H1 (cell line): ENCODE results near the gene PELI2. TPM values are rescaled to one million over a fixed set of nuclear protein-coding genes. Genes with fewer than 3 reads are reported as not detected.

Experiments used
- CTCF ChIA-PET: fragments of 300-600 bp; sonication (Branson Sonifier 250); formaldehyde crosslinking; loops from one replicate; lab custom pipeline; 2021; ENCODE audit not compliant: partially characterized antibody; lab: Charles Lee
- POLR2A ChIA-PET: fragments of 300-600 bp; sonication (Branson Sonifier 250); formaldehyde crosslinking; loops from one replicate; lab custom pipeline; 2021; ENCODE audit warnings: inconsistent platforms; ENCODE audit not compliant: partially characterized antibody; lab: Charles Lee
- DNase-seq, 2 experiments: peaks; one replicate each; pipeline versions ENCODE4 v3.0.0 to v3.0.0-alpha.2; 2010 to 2022; ENCODE audit warnings: low spot score in 2 of 2, low read depth in 1 of 2, mixed read lengths in 1 of 2
- FAIRE-seq: peaks from 2 replicates; lab custom pipeline; 2011; peaks lifted over from hg19 to GRCh38; lab: Jason Lieb, UNC
- H2AFZ ChIP-seq: 2 replicates; pipeline ENCODE4 v1.8.1; 2012; ENCODE audit warnings: low read length, inconsistent platforms
- H2AK5ac ChIP-seq: 2 replicates; pipeline ENCODE4 v1.6.1; 2013; ENCODE audit warnings: low read depth, low read length
- H2BK120ac ChIP-seq: replicated peaks from 2 replicates; pipeline ENCODE3; 2013; ENCODE audit warnings: low read depth, low read length, inconsistent platforms
- H2BK12ac ChIP-seq: 2 replicates; pipeline ENCODE4 v1.6.1; 2013; ENCODE audit warnings: low read depth, low read length
- H2BK15ac ChIP-seq: 2 replicates; pipeline ENCODE4 v1.6.1; 2013; ENCODE audit warnings: low read length
- H2BK20ac ChIP-seq: 2 replicates; pipeline ENCODE4 v1.6.1; 2013; ENCODE audit warnings: low read length
- H2BK5ac ChIP-seq: 2 replicates; pipeline ENCODE4 v1.6.1; 2013; ENCODE audit warnings: low read depth, low read length
- H3K14ac ChIP-seq: 2 replicates; pipeline ENCODE4 v1.6.1; 2013; ENCODE audit warnings: inconsistent platforms; ENCODE audit not compliant: insufficient read length
- H3K18ac ChIP-seq: 2 replicates; pipeline ENCODE4 v1.6.1; 2013; ENCODE audit warnings: low read length; ENCODE audit errors: extremely low read depth
- H3K23ac ChIP-seq: 2 replicates; pipeline ENCODE4 v1.6.1; 2013; ENCODE audit warnings: inconsistent platforms; ENCODE audit not compliant: insufficient read length
- H3K23me2 ChIP-seq: 2 replicates; pipeline ENCODE4 v1.6.1; 2013; ENCODE audit warnings: low read depth, low read length
- H3K27ac ChIP-seq: 2 replicates; pipeline ENCODE4 v1.6.1; 2011; ENCODE audit warnings: low read depth, low read length, inconsistent platforms
- H3K27me3 ChIP-seq, 4 experiments: replicated peaks in 1 of 4; 1 replicate in 1 of 4; 2 replicates in 3 of 4; pipeline versions ENCODE4 v1.6.1 to v1.8.1; 2011 to 2013; ENCODE audit warnings: low read length in 3 of 4, mild to moderate bottlenecking in 3 of 4, inconsistent platforms in 2 of 4, mixed read lengths in 2 of 4, moderate library complexity in 1 of 4; ENCODE audit not compliant: control insufficient read depth in 3 of 4, insufficient read depth in 3 of 4; ENCODE audit errors: extremely low read depth in 1 of 4
- H3K36me3 ChIP-seq, 4 experiments: 2 replicates each; pipeline versions ENCODE4 v1.6.1 to v1.8.1; 2011 to 2013; ENCODE audit warnings: mild to moderate bottlenecking in 4 of 4, low read length in 3 of 4, moderate library complexity in 2 of 4, control low read depth in 1 of 4, inconsistent platforms in 1 of 4; ENCODE audit not compliant: insufficient read depth in 4 of 4, control insufficient read depth in 2 of 4
- H3K4ac ChIP-seq: replicated peaks from 2 replicates; pipeline ENCODE3; 2013; ENCODE audit warnings: low read length, low read depth, mixed read lengths, inconsistent platforms; ENCODE audit not compliant: insufficient read length
- H3K4me1 ChIP-seq, 4 experiments: replicated peaks in 1 of 4; 1 replicate in 1 of 4; 2 replicates in 3 of 4; pipeline versions ENCODE4 v1.6.1 to v1.8.1; 2011 to 2013; ENCODE audit warnings: low read length in 3 of 4, inconsistent platforms in 2 of 4, mixed read lengths in 1 of 4; ENCODE audit not compliant: insufficient read depth in 4 of 4, control insufficient read depth in 3 of 4
- H3K4me2 ChIP-seq, 2 experiments: 2 replicates each; pipeline versions ENCODE4 v1.6.1 to v1.8.1; 2011 to 2013; ENCODE audit warnings: low read depth in 2 of 2, low read length in 2 of 2, control low read depth in 1 of 2, inconsistent platforms in 1 of 2, mild to moderate bottlenecking in 1 of 2; ENCODE audit not compliant: insufficient read depth in 1 of 2
- H3K4me3 ChIP-seq, 4 experiments: fragments of 200-600, 300-600 bp in 1 of 4; sonication (generic), shearing (Covaris generic), sonication (Bioruptor Twin) in 1 of 4; 2 replicates each; pipeline versions ENCODE4 v1.5.1 to v1.8.1; 2011 to 2016; ENCODE audit warnings: low read length in 4 of 4, low read depth in 3 of 4, control low read depth in 2 of 4, inconsistent platforms in 2 of 4, mild to moderate bottlenecking in 2 of 4, mixed read lengths in 1 of 4, moderate library complexity in 1 of 4; ENCODE audit not compliant: insufficient read depth in 2 of 4; ENCODE audit errors: extremely low read depth in 1 of 4
- H3K56ac ChIP-seq: replicated peaks from 2 replicates; pipeline ENCODE3; 2013; ENCODE audit warnings: low read depth, mild to moderate bottlenecking, mixed read lengths, low read length, inconsistent platforms; ENCODE audit not compliant: insufficient read length
- H3K79me1 ChIP-seq: 2 replicates; pipeline ENCODE4 v1.6.1; 2013; ENCODE audit warnings: low read depth, low read length, control low read depth
- H3K79me2 ChIP-seq, 2 experiments: 2 replicates each; pipeline versions ENCODE4 v1.6.1 to v1.8.1; 2012 to 2013; ENCODE audit warnings: low read length in 2 of 2, mild to moderate bottlenecking in 2 of 2, inconsistent platforms in 1 of 2; ENCODE audit not compliant: insufficient read depth in 2 of 2, control insufficient read depth in 1 of 2
- H3K9ac ChIP-seq, 4 experiments: replicated peaks in 1 of 4; 1 replicate in 1 of 4; 2 replicates in 3 of 4; pipeline versions ENCODE4 v1.6.1 to v1.8.1; 2011 to 2013; ENCODE audit warnings: low read depth in 3 of 4, low read length in 3 of 4, control low read depth in 2 of 4, mild to moderate bottlenecking in 2 of 4, moderate library complexity in 2 of 4, inconsistent platforms in 1 of 4; ENCODE audit errors: extremely low read depth in 1 of 4
- H3K9me3 ChIP-seq, 2 experiments: 2 replicates each; pipeline versions ENCODE4 v1.6.1 to v1.8.1; 2012 to 2013; ENCODE audit warnings: mild to moderate bottlenecking in 2 of 2, moderate library complexity in 2 of 2, control low read depth in 1 of 2, inconsistent platforms in 1 of 2, low read depth in 1 of 2, low read length in 1 of 2, mixed read lengths in 1 of 2; ENCODE audit not compliant: insufficient read depth in 2 of 2
- H4K20me1 ChIP-seq, 2 experiments: replicated peaks in 1 of 2; 2 replicates each; pipeline versions ENCODE3 to v1.8.1; 2011 to 2013; ENCODE audit warnings: inconsistent platforms in 2 of 2, low read length in 2 of 2, mild to moderate bottlenecking in 1 of 2; ENCODE audit not compliant: insufficient read depth in 2 of 2, control insufficient read depth in 1 of 2
- H4K5ac ChIP-seq: 2 replicates; pipeline ENCODE4 v1.6.1; 2013; ENCODE audit warnings: low read length, low read depth, mixed read lengths, inconsistent platforms; ENCODE audit not compliant: insufficient read length
- H4K8ac ChIP-seq: 2 replicates; pipeline ENCODE4 v1.8.0; 2013; ENCODE audit warnings: mild to moderate bottlenecking, moderate library complexity, low read length, inconsistent platforms; ENCODE audit not compliant: insufficient read depth; ENCODE audit errors: extremely low read depth
- H4K91ac ChIP-seq: replicated peaks from 2 replicates; pipeline ENCODE3; 2013; ENCODE audit warnings: low read length, mixed read lengths, inconsistent platforms; ENCODE audit not compliant: insufficient read length
- ATF3 ChIP-seq: IDR thresholded peaks from 2 replicates; pipeline ENCODE4 v1.6.1; 2011; ENCODE audit warnings: low read depth, mild to moderate bottlenecking, low read length; ENCODE audit not compliant: insufficient read depth
- BCL11A ChIP-seq, 2 experiments: IDR thresholded peaks; one replicate each; pipeline ENCODE4 v1.6.1; 2011; ENCODE audit warnings: low read depth in 2 of 2, low read length in 2 of 2, mild to moderate bottlenecking in 2 of 2
- GABPA ChIP-seq: IDR thresholded peaks from 2 replicates; pipeline ENCODE4 v1.6.1; 2011; ENCODE audit warnings: mild to moderate bottlenecking, low read length, moderate library complexity, borderline replicate concordance; ENCODE audit not compliant: insufficient read depth
- HDAC2 ChIP-seq, 2 experiments: fragments of 300-600 bp in 1 of 2; sonication (generic) in 1 of 2; IDR thresholded peaks; 2 replicates each; pipeline ENCODE4 v1.6.1; 2011 to 2012; ENCODE audit warnings: low read depth in 2 of 2, low read length in 2 of 2, mild to moderate bottlenecking in 2 of 2, moderate library complexity in 2 of 2, borderline replicate concordance in 1 of 2, inconsistent platforms in 1 of 2
- HDAC6 ChIP-seq: IDR thresholded peaks from one replicate; pipeline ENCODE4 v1.7.1; 2012; ENCODE audit warnings: low read depth, mild to moderate bottlenecking, inconsistent platforms, low read length, moderate library complexity
- JUND ChIP-seq: IDR thresholded peaks from 2 replicates; pipeline ENCODE4 v1.6.1; 2011; ENCODE audit warnings: mild to moderate bottlenecking, improper control_type of control experiment, low read length
- KDM5A ChIP-seq: fragments of 200-600 bp; IDR thresholded peaks from 2 replicates; pipeline ENCODE4 v1.7.1; 2012; ENCODE audit warnings: mild to moderate bottlenecking, low read length, inconsistent platforms, mixed read lengths
- SIN3A ChIP-seq, 2 experiments: IDR thresholded peaks in 1 of 2; conservative IDR thresholded peaks in 1 of 2; 2 replicates each; pipeline ENCODE4 v1.6.1; 2011 to 2012; ENCODE audit warnings: low read length in 2 of 2, improper control_type of control experiment in 1 of 2, low read depth in 1 of 2, mild to moderate bottlenecking in 1 of 2
- SIRT6 ChIP-seq: IDR thresholded peaks from one replicate; pipeline ENCODE4 v1.7.1; 2012; ENCODE audit warnings: low read length, inconsistent platforms
- SIX5 ChIP-seq: IDR thresholded peaks from 2 replicates; pipeline ENCODE4 v1.6.1; 2011; ENCODE audit warnings: mild to moderate bottlenecking, low read depth, low read length
- SP2 ChIP-seq: IDR thresholded peaks from 2 replicates; pipeline ENCODE4 v1.6.1; 2012; ENCODE audit warnings: mild to moderate bottlenecking, low read length, inconsistent platforms
- SP4 ChIP-seq: IDR thresholded peaks from 2 replicates; pipeline ENCODE4 v1.6.1; 2012; ENCODE audit warnings: low read length, inconsistent platforms
- TAF1 ChIP-seq: IDR thresholded peaks from 2 replicates; pipeline ENCODE4 v1.6.1; 2011; ENCODE audit warnings: mild to moderate bottlenecking, low read depth, low read length
- TBP ChIP-seq: IDR thresholded peaks from 2 replicates; pipeline ENCODE4 v1.6.1; 2011; ENCODE audit warnings: low read depth, low read length, improper control_type of control experiment
- WGBS, 2 experiments: shearing (Covaris generic) in 1 of 2; methylation state at CpG; one replicate each; pipeline versions ENCODE4 v1.1.6 to v1.1.7; 2013 to 2015; ENCODE audit warnings: low lambda C conversion rate in 2 of 2, mixed read lengths in 2 of 2, inconsistent platforms in 1 of 2, low coverage in 1 of 2, missing lambda C conversion rate in 1 of 2; ENCODE audit not compliant: insufficient replicate concordance in 2 of 2, insufficient coverage in 1 of 2, insufficient read length in 1 of 2; ENCODE audit errors: extremely low coverage in 1 of 2, missing lambda C conversion rate in 1 of 2; 5-methylcytosine and 5-hydroxymethylcytosine counted together
- polyA plus RNA-seq, 7 experiments: library from polyadenylated mRNA; depleted of rRNA in 3 of 7; stranded (reverse) in 5 of 7; unstranded in 2 of 7; fragments of >200 nt in 5 of 7; fragments of 200-250 nt in 2 of 7; gene quantifications; 1 replicate in 5 of 7; 2 replicates in 1 of 7; 4 replicates in 1 of 7; pipeline versions ENCODE4 v1.2.1 to v1.2.3, GENCODE V29; 2011 to 2013; ENCODE audit warnings: missing spikeins in 2 of 7, mixed read lengths in 2 of 7
- total RNA-seq: library from RNA; stranded (reverse); fragmentation: NEBNext Ultra II Directional; extraction: Animal tissue kit (Norgen Biotek cat#: 25700); gene quantifications from 2 replicates; pipeline ENCODE4 v1.2.1, GENCODE V29; 2021

PELI2 gene
- total and polyA plus RNA-seq, 2 of the 8 experiments (the other 6 are each of a cell fraction or from before 2014, with no cell fraction given): 14.6 to 25.7 TPM

GRCh38 chr14:56182410-56182809, 64.2 kb downstream of the PELI2 start:
- Histone ChIP-seq H4K91ac (no peak overlapping the region), H2AK5ac (no peak overlapping the region), H4K5ac (no peak overlapping the region), H2BK120ac (no peak overlapping the region), H4K20me1 (no peaks in the 10 kb centered on the region), H3K56ac (no peak overlapping the region), H3K14ac (no peak overlapping the region), H2BK5ac (no peak overlapping the region), H3K36me3 (no peaks in the 10 kb centered on the region), H3K79me2 (no peaks in the 10 kb centered on the region), H2BK12ac (no peak overlapping the region), H3K9me3 (no peaks in the 10 kb centered on the region), H3K4me2 (no peak overlapping the region), H4K8ac (no peak overlapping the region), H2BK15ac (no peak overlapping the region), H3K18ac (no peak overlapping the region), H3K27me3 (no peaks in the 10 kb centered on the region), H3K4me1 (peaks cover 0 to 3% (median 0%) of the 10 kb centered on the region in 4 experiments; a peak in 2 of 7 replicates), H3K23me2 (no peaks in the 10 kb centered on the region), H3K4me3 (no peak overlapping the region), H3K79me1 (no peaks in the 10 kb centered on the region), H3K9ac (no peak overlapping the region), H3K27ac (no peak overlapping the region), H2AFZ (no peak overlapping the region), H2BK20ac (no peak overlapping the region), H3K4ac (no peak overlapping the region), H3K23ac (no peak overlapping the region)
- TF ChIP-seq KDM5A (no peak), HDAC2 (IDR thresholded peaks at IDR 0.05; ENCODE audit: borderline replicate concordance in 1 of 2, low read depth in 2 of 2, low read length in 2 of 2) (no peak), SIN3A (conservative IDR thresholded peaks at IDR 0.05 in 1 of 2, IDR thresholded peaks at IDR 0.05 in 1 of 2; ENCODE audit: low read depth in 1 of 2, low read length in 2 of 2) (no peak), TBP (no peak), HDAC6 (no peak), GABPA (no peak), SIX5 (no peak), TAF1 (no peak), BCL11A (IDR thresholded peaks at IDR 0.05; ENCODE audit: low read depth in 2 of 2, low read length in 2 of 2) (no peak), SIRT6 (no peak), JUND (no peak), SP4 (no peak), SP2 (no peak), ATF3 (no peak)
- POLR2A ChIA-PET: no interaction called here
- DNase-seq (no peak), FAIRE-seq (no peak)
- CTCF ChIA-PET: no interaction called here
- WGBS, 2 experiments: 89% methylated on average over 4 of the region's 4 CpGs; no CpG with 5 or more reads in 1 of the 2 experiments
